GM21360 (cell line): Measurements from ENCODE around the gene FAM98B.
"Not testable (repeated sequence)": the region's sequence is repeated elsewhere in the genome, so short reads cannot be mapped to it uniquely, and the experiment has no call there.

Source experiments
- ATAC-seq: cut with Tn5 transposase; IDR thresholded peaks from one replicate; pipeline ENCODE4 v1.9.1; 2021; ENCODE audit warnings: mild to moderate bottlenecking, moderate library complexity; ENCODE audit not compliant: unreplicated experiment

Gene FAM98B

DNA sequence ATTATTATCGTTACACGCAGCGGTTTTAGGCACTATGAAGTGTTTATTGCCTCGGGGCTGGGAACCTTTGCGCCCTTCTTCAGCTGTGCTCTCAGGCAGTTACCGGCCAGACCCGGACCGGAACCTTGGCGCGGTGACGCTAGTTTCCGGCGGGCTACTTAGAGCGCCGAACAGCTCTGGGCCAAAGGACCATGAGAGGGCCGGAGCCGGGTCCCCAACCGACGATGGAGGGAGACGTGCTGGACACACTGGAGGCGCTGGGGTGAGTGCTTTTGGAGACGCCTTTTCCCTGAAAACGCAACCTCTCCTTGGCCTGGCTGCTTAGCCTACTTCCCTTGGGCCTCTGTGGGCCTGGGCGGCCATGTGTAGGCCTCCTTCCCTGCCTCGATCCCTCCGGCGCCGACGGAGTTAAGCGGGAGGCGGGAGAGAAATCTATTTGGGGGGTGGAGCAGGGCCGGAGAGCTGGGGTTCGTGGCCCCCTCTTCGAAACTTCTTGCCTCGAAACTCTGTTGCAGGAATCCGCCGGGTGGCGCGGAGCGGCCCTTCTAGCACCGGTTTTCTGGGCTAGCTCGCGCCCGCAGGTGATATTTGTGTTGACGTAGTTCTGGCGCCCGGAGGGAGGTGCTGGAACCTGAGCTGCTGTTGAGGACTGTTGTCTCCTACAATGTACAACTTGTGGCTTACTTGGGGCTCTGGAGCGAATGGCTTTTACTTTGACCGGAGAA is at the start of gene FAM98B:
Gene FAM98B, plus strand, starts transcription at position 157 of the 725 bp plus-strand sequence. Its CDS starts 35 bp downstream, at position 192.
- ATAC-seq = peak; percentile 89

DNA sequence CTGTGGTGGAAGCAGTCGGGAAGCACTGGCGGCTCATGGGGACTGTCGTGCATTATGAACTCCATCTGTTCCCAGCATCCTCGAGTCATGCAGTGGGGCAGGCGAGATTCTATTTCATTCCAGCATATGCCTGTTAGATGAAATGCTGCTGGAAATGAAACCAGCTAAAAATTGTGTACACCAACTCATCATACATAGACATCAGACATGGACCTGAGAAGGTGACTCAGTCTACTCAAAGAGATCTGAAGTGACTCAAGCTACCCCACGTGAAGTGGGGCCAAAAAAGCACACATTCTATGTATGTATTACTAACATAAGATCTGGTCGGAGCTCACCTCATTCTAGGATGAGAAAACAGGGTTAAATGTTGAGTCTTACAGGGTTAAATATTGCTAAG is 47.5 kb upstream of the FAM98B start:
- ATAC-seq = no peak

DNA sequence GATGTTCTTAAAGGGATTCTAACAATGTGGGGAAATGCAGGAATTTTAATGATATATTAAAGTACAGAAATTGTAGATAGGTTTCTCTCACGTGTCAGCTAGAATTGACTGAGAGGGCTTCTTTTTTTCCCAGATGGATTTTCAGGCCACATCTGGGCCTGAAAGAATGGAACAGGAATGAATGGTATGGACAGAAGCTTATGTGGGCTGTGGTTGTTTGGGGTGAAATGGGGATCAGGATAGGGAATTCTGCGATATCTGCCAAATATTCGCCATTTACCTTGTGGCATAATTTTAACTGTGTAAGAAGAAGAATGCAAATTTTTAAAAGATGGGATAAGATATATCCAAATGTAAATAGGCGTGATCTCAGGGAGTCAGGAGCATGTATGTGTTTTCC is 45.4 kb upstream of the FAM98B start:
- ATAC-seq = no peak

DNA sequence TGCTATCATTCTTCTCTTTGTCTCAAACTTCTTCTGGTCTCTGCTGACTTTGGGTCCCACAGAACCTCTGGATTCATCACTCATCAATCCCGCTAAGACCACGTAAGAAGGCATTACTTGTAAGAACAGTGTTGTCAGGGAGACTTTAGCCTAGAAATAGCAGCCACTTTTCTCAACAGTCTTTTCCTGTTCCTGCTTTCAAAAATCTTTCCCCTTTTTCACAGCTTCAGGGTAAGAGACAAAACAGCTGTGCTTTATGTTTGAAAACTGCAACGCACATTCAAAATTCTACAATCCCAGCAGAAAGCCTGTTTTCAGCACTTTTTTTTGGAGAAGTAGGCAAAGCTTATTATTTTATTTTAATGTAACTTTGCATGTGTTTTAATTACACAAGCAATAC is 42.0 kb upstream of the FAM98B start:
- ATAC-seq = no peak

DNA sequence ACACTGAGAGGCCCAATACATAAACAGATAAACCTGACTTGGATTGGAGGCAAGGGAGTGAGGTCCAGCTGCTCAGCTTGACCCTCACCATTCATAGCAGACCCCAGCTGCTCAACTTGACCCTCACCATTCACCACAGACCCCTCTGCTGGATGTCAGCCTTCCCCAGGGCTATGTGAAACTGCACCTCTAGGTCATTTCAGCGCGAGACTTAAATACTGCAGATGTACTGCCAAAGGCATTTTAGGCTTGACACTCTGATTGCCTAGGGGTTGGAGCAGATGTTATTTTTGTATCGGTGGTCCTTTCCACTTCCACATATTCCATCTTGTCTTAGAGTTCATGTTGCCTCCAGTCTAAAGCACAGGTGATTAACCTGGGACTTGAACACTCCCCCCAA is 41.5 kb upstream of the FAM98B start:
- no peak for ATAC-seq

DNA sequence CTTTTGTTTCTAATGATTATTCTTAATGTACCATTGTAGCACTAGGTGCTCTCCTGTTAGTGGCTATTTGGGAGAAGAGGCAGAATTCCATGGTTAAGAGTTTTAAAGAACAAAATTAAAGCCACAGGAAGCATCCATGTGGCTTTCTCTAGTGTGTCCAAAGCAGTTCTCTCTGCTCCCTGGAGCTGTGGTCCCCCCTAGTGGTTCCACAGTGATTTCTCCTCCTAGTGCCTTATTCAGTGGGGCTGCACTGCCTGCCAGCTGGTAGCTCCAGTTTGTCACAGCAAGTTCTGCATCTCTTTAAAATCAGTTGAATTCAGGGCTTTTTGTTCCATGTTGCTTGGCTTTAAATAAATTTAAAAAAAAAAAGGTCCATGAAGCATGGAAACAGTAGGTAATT is 39.6 kb upstream of the FAM98B start:
- no peak for ATAC-seq

DNA sequence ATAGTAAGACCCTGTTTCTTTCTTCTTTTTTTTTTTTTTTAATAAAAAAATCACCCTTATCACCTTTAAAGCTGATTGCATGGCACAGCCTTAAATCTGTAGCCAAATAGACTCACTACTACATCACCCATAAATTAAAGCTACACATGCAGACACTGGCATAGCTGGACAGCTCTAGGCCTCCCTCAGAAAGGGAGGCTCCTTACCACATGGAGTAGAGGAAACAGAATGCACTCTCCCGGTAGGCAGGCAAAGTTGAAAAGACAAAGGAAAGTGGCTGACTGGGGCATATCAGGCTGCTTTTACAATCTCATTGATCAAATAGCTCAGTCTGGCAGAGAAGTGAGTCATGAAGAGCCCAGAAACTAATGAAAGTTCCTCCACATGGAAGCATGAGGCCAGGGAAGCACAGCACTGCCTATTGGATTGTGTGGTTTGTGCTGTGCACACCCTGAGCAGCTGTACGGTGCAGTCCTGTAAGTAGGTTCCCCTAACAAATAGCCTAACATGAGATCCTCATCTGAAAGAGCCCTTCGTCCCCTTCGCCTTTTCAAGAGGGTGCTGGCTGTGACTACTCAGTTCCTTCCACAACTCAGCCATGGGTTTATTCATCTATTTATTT is 32.7 kb upstream of the FAM98B start:
- no peak for ATAC-seq

DNA sequence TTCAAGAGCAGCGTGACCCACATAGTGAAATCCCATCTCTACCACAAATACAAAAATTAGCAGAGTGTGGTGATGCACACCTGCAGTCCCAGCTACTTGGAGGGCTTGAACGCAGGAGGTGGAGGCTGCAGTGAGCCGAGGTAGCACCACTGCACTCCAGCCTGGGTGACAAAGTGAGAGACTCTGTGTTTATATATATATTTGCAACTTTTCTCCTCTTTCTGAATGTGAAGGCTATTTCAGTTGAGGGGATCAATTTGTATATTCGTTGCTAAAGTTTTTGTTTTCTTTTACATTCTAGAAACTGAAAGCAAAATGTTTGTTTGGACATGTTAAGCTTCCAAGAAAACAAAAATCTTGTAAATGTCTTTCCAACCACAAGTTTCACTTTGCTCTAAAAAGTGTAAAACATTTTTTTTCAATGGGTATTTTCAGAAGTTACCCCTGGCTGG is 29.8 kb upstream of the FAM98B start:
- no peak for ATAC-seq

DNA sequence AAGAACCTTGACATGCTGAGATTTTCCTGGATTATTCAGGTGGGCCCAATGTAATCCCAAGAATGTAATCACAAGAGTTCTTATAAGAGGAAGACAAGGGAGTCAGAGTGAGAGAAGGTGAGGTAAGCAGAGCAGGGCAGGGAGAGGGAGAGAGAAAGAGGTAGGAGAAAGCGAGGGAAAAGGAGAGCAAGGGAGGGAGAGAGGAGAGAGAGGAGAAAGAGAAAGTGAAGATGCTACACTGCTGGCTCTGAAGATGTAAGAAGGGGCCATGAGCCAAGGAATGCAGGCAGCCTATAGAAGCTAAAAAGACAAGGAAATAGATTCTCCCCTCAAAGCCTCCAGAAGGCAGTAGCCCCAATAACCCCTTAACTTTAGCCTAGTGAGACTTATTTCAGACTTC is 28.7 kb upstream of the FAM98B start:
- no peak for ATAC-seq

DNA sequence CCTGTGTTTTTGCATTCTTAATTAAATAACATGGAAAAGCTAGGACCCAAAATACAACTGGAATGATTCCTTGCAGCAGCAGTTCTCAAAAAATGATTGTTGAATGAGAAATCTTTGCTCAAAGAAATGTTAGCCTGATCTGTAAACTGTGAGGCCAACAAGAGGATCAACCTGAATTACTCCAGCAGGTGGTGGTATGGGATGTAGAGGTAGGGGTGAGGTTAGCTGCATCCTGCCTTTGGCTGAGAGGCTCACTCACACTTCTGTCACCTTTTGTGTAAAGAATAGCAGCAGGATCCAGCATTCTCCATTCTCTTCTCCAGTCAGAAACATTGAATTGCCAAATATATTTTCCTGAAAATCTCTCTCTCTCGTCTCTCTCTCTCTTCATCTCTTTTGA is 26.5 kb upstream of the FAM98B start:
- ATAC-seq = no peak

DNA sequence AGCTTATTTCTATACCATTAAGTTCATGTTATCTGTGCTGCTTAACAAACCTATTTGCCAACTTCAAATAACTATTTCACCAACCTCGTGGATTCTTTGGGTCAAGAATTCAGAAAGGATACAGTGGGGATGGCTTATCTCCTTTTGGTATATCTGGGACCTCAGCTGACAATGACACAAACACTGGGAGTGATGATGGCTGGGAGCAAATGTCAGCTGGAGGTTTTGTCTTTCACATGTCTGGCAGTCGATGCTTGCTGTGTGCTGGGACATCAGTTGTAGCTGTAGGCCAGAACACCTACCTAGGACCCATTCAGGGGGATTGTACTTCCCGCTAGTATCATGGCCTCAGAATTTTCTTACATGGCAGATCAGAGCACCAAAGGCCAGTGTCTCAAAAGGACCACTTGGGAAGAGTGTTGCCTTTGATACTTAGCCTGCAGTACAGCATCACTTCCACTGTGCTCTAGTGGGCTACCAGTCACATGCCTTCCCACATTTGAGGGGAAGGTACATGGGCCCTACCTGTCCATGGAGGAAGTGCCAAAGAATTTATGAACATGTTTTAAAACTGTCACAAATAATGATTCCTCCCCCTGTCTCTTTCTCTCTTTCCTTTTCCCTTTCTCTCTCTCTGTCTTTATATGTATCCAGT is 23.7 kb upstream of the FAM98B start:
- ATAC-seq = no peak

DNA sequence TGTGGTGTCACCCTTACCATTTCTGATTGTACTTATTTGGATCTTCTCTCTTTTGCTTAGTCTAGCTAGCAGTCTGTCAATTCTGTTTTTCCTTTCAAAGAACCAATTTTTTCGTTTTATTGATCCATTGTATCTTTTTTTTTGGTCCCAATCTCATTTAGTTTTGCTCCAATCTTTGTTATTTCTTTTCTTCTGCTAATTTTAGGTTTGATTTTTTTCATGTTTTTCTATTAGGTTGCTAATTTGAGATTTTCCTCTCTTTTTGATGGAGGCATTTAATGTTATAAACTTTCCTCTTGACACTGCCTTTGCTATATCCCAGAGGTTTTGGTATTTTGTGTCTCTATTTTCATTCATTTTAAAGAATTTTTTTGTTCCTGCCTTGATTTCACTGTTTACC is 16.9 kb upstream of the FAM98B start:
- no peak for ATAC-seq

DNA sequence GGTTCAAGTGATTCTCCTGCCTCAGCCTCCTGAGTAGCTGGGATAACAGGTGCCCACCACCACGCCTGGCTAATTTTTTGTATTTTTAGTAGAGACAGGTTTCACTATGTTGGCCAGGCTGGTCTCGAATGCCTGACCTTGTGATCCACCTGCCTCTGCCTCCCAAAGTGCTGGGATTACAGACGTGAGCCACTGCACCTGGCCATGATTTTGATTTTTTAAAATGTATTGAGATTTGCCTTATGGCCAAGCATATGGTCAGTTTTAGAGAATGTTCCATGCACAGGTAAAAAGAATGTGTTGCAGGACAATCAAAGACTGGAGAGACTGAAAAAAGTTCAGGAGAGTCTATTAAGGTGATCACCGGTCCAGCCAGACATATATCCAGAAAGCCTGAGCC is 16.3 kb upstream of the FAM98B start:
- not testable (repeated sequence) for ATAC-seq

DNA sequence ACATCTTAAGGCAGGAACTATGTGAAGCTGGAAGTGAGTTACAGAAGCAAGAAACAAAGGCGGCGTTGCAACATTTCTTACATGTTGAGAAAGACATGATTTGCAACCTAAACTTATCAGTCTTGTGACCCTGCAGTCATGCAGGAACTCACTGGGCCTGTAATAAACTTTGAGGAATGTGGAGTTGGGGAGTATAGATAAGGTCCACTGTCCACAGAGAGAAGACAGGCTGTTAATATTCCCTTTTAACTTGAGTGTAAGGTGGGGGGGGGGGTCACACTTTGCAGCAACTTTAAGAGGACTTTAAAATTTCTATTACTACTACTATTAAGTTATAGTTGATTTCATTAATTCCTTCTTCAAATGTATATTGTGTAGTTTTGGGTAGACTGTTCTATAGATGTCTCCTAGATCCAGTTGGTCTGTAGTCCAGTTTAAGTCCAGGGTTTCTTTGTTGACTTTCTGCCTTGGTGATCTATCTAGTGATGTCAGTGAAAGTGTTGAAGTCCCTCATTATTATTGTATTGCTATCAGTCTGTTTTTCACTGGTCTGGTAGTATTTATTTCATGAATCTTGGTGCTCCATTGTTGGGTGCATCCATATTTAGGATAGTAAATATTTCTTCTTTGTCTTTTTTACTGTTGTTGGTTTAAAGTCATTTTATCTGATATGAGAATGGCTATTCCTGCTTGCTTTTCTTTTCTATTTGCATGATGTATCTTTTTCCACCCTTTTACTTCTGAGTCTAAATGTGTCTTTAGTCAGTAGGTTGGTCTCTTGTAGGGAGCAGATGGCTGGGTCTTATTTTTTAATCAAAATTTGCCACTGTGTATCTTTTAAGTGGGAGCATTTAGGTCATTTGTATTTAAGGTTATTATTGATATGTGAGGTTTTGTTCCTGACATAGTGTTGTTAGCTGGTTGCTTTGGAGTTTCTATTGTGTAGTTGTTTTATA is 15.6 kb upstream of the FAM98B start:
- ATAC-seq = no peak

DNA sequence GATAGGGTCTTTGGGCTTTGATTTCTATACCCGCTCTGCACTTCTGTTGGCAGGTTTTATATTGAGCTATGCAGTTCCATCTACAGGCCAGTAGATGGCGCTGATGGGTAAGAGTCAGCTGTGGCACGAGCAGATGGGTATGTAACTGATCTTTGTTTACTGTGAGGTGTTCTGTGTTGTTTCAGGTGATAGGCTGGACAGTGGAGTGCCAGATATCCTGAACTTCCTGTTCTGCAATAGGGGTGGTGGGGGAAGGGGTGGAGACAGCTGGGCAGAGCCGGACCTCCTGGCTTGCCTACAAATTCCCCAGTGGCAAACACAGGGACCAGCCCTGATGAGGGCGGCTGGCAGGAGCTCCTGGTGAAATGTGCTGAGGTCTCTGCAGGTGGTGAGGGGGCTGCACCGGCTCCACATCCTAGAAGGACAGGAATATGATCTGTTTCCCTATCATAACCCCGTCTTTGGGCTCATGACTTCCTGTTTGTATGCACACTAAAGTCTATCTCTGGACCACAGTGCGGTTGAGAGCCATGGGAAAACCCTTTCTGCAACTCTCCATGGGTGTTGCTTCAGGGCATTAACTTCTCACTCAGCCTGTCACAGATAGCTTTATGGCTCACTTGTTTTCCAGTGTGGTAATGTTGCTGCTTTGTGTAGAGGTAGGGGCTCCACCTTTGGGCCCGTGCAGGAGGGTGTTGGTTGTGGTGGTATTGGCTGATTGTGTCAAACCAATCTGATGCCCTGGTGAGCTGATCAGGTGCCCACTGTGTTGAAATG is 13.4 kb upstream of the FAM98B start:
- peak; percentile 63 for ATAC-seq

DNA sequence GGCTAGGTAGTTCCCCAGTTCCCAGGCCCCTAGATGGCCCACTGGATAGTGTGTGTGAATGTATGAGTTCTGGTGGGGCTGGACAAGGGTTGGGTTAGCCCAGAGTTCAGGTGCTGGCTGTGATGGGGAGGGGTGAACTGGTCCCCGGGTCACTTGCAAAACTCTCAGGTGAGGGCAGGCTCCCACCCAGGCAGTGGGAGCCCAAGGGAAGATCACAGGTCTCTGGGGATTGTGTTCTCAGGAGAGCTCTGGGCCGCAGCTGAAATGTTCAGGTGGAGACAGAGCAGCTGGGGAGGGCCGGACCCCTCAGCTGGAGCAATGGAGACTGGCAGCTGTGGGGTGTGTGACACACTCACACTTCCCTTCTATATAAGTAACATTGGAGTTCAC is 12.8 kb upstream of the FAM98B start:
- no peak for ATAC-seq

DNA sequence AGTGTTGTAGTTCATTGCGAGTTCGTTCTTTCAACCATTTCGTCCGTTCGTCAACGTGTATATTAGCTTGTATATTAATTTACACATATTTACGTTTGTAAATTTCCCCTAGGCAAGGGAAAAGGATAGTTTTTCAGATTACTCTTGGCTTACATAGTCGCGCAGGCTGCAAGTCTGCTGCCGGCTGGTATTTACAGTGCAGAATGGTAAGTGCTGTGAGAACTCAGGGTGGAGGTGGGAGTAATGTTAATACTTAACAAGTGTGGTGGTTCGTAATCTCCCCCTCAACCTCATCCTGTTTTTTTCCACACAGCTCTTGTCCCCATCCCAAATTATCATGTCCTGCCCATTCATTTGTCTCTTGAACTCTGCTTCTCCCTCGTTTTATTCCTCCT is 766 bp downstream of the FAM98B start:
- ATAC-seq = no peak

DNA sequence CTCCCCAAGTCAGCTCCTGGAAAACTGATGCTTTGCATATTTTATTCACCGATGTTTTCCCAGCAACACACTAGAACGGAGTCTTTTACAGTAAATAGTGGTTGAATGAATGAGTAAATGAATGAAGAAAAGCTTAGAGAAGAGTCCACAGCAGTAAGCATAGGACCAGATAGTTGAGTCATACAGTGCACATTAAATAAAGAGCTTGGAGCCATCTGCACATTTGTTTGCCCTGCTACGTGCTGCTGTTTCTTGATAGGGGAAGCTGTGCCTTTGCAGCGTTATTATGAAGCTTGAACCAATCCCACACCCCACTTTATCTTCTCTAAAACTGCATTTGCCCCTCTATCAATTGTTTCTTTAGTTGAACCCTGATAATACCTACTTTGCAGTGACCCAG is 1.2 kb downstream of the FAM98B start:
- ATAC-seq = no peak

DNA sequence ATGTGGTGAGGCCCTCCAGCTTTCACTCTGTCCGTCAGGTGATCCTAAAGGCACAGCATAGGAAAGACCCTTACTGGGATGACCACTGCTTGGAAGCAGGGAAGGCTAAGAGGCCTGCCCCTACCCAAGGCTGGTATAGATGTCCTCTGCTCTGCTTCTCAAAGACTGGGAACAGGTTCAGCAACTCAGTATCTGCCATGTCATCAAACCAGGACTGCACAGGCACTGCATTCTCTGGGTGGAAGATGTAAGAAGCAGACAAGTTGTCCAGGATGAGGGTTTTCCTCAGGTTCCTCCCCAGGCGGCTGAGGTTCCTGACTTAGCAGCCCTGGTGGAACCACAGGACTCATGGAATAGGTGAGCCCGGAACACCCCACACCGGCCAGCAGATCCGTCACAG is 4.7 kb downstream of the FAM98B start:
- no peak for ATAC-seq

DNA sequence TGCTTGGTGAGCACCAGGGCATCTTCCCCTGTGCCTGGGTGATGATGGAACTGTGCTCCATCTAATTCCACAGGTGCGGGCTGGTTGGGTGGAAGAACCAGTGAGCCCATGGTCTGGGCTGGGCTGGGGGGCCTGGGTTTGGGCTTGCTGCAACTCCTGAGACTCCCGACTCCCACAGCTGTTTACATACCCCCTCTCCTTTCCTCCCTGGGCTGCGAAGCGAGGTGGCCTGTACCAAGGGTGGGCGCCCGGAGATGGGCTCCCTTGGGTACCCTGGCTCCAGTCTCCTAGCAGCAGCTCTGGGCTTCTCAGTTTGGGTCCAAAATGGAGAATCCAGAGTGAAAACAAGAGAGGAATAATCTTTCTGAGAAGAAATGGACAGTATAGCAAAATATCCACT is 5.6 kb downstream of the FAM98B start:
- ATAC-seq = no peak
